Stimulated activated CD8-positive, alpha-beta memory T cell treated with anti-CD3 and anti-CD28 coated beads, Interleukin-12 subunit alpha, Interleukin-12 subunit beta, amount 100 ng/mL, for 24 hours (primary cell): ENCODE measurements around the gene PMS2.
"Not testable (repeated sequence)": the region's sequence is repeated elsewhere in the genome, so short reads cannot be mapped to it uniquely, and the experiment has no call there.

ENCODE experiments used
- DNase-seq: peaks from one replicate; pipeline ENCODE4 v3.0.0-alpha.2; 2020; ENCODE audit errors: extremely low read depth

Gene PMS2

DNA sequence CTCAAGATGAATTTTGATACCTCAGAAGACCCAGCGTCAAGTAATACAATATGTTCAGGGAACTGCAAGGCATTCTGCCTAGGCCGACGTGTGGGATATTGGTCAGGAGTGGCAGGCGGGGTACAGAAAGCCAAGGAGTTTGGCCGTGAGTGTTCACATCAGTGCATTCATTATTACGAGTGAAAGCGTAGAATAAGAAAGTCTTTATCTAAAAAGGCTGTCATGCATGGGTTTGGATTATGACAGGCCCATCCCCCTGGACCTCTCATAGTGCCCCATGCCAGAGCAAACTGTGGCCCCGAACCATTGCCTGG, 7.8 kb upstream of the PMS2 start:
- DNase-seq: no peak

DNA sequence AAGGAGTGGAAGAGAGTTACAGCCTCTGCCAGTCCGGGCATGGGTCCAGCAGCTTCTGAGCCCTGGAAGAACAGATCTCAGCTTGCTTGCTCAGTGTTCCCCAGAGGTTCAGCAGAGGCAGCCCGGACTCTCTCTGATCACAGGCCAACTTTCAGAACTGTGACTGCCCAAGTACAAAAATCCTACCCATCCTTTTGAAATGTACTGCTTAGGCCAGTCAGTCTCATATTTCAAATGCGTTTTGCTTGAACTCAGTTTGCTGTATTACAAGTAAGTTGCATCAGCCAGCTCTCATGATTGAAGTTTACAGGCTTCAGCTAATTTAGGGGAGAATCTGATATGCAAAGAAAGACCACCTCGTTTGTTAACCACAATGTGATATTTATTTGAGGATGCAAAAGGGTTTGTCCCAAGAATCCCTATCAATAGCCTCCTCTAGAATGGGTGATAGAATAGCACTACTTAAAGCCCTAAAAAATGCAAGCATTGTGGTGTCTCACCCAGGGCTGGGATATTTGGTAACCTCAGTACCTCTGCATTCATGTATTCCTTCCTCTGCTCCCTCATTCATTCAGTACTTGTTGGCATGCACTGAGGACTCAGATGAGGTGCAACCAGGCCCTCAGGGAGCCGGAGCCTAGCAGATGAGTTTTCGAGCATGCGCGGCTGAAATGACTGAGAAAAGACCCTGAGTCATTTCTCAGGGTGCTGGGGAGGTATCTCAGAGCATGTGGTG, 7.2 kb upstream of the PMS2 start:
- DNase-seq: no peak

- DNase-seq: no peak
These were observed 3.7 kb upstream of the PMS2 start for GRCh38 chr7:6012355-6013104.

DNA sequence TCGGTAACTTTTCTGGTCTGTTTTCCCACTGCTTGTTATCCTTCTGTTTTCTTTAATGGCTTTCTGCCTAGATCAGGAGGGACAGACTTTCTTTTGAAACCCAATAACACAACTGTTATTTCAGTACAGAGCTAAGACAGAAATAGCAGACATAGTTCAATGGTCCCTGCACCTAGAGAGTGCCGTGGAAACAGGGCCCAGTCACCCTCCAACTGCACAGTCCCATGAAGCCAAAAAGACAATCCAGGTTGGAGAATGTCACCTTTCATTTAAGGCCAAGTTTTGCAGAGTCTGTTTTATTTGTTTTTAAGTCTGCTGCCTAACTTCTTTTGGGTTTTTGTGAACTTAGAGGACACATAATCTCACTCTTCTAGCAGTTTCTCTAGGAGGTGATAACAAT, 2.7 kb upstream of the PMS2 start:
- DNase-seq: no peak

GRCh38 chr7:6010370-6010769, 1.5 kb upstream of the PMS2 start:
- not testable (repeated sequence) for DNase-seq

GRCh38 chr7:6007835-6008590, 836 bp downstream of the PMS2 start:
- not testable (repeated sequence) for DNase-seq

GRCh38 chr7:6007386-6007785, 1.5 kb downstream of the PMS2 start:
- no peak for DNase-seq

GRCh38 chr7:5997210-5997808, 11.5 kb downstream of the PMS2 start:
- no peak for DNase-seq

GRCh38 chr7:5987061-5987460, 21.8 kb downstream of the PMS2 start:
- DNase-seq: not testable (repeated sequence)

DNA sequence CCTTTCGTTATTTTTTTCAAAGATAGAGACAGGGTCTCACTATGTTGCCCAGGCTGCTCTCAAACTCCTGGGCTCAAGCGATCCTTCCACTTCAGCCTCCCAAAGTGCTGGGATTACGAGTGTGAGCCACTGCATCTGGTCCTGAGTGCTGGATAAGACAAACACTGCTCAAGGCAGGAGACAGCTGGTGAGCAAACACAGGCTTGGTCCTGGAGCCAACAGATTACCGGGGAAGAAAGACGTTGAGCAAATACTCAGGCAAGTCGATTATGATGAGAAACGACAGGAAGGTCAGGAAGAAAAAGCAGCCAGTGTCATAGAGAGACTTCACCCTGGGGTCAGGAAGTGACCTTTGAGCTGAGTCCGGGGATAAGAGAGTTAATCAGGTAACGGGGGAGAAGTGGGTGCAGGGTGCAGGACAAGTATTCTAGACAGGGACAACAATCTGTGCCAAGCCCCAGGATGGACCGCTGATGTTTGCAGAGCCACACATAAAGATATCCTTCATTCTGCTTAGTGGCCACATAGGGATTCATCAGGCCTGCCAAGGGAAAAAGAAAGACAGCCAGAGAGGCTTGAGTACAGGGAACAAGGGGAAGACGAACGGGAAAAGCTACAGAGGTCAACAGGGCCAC, 29.1 kb downstream of the PMS2 start:
- not testable (repeated sequence) for DNase-seq

- DNase-seq: not testable (repeated sequence)
These were observed 35.3 kb downstream of the PMS2 start for GRCh38 chr7:5973580-5973979.

- DNase-seq: not testable (repeated sequence)
These were observed 38.4 kb downstream of the PMS2 start, which contains the start of gene RSPH10B for GRCh38 chr7:5970347-5970911. Gene RSPH10B, minus strand, starts transcription at chr7:5970689. Its CDS starts 3,573 bp downstream, at chr7:5967116.

- DNase-seq: not testable (repeated sequence)
These were observed 45.0 kb downstream of the PMS2 start for GRCh38 chr7:5963810-5964209.

GRCh38 chr7:5963205-5963604, 45.6 kb downstream of the PMS2 start:
- not testable (repeated sequence) for DNase-seq

GRCh38 chr7:5934945-5935450, 73.9 kb downstream of the PMS2 start:
- not testable (repeated sequence) for DNase-seq

DNA sequence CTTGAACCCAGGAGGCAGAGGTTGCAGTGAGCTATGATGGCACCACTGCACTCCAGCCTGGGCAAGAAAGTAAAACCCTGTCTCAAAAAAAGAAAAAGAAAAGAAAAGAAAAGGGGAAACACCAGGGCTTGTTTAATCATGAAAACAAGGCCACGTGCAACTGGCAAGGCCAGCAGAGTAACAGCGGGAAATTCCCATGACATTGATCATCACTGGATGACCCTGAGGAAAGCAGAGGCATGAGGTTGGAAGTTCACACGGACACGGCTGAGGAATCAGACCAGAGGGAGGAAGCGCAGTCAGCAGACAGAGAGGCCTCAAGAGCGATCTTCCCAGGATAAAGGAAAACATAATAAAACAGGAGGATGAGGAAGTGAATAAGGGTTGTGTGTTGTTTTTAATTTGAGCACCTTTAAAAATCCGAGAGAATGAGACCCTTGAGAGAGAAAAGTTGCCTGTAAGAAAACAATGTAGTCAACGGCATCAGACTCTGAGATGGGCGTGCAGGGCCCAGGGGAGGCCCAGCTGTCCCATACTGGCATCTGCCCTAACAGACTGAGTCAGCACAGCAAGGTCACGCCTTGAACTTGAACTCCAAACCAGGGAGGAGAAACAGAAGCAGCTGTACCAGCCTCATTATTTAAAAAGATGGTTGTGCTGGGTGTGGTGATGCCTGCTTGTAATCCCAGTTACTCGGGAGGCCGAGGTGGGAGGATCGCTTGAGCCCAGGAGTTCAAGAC, 76.8 kb downstream of the PMS2 start:
- not testable (repeated sequence) for DNase-seq

DNA sequence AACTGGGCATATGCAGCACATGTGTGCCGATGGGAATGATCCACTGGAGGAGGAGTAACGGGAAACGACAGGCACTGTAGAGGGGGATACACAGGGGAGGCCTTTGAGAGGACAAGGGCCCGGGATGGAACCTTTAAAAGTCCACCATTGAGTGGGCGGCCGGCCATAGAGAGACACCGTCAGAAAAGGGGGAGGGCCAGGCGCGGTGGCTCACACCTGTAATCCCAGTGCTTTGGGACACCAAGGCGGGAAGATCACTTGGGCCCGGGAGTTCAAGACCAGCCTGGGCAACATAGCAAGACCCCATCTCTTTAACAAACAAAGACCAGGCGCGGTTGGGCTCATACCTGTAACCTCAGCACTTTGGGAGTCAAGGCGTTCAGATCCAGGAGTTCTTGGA, 77.6 kb downstream of the PMS2 start:
- not testable (repeated sequence) for DNase-seq

- not testable (repeated sequence) for DNase-seq
These were observed 78.6 kb downstream of the PMS2 start for GRCh38 chr7:5930290-5930689.

GRCh38 chr7:5926263-5926870, 82.5 kb downstream of the PMS2 start:
- not testable (repeated sequence) for DNase-seq

DNA sequence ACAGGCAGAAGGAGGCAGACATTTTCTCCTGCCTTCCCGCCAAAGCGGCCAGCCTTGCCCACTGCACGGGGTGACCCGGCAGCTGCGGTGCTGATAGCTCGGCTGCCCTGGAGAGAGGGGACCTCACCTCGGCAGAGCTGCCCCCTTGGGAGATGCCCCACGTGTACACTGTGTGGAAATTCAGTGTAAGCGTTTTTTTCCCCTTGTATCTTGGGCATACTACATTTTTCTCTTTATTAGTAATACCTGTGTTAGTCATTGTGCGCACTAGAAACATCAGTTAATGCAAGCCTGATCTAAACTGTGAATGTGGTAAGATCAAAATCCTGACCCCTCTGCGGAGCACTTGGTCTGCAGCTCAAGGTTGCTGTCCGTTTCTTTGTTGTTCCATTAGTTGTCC, 84.2 kb downstream of the PMS2 start:
- not testable (repeated sequence) for DNase-seq
